ENCODE measurements around the gene RORC.

The RORC gene

DNA sequence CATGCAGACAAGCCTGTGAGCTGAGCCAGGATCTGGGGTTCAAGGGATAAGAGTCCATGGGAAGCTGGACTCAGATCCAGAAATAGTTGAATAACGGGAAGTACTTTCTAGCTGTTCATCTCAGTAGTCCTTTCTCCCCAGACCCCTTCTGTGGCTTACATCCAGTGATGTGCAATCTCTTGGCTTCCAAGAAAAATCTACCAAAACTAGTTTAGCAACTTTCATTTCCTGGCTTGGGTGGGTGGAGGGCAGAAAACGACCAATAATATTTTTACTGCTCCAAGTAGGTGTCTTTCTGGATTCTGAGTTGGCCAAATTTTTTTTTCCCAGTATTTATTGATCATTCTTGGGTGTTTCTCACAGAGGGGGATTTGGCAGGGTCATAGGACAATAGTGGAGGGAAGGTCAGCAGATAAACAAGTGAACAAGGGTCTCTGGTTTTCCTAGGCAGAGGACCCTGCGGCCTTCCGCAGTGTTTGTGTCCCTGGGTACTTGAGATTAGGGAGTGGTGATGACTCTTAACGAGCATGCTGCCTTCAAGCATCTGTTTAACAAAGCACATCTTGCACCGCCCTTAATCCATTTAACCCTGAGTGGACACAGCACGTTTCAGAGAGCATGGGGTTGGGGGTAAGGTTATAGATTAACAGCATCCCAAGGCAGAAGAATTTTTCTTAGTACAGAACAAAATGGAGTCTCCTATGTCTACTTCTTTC, 63.1 kb downstream of the RORC start:
- DNase-seq: peak; percentile 4

DNA sequence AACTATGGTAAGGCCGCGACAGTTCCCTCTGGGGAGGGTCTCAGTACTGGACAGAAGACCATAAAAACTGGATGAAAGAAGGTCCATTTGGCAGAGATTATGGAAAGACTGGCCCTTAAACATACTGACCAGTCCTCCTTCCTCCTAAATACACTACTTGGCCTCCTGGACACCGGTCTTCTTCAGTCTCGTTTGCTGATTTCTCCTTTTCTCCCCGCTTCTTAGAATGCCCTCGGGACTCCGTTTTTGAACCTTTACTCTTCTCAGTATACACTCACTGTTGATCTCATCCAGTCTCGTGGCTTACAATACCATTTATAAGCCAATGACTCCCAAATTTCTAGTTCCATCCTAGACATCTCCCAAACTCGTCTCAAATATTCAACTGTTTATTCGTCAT, 67.6 kb downstream of the RORC start:
- no peak for DNase-seq

DNA sequence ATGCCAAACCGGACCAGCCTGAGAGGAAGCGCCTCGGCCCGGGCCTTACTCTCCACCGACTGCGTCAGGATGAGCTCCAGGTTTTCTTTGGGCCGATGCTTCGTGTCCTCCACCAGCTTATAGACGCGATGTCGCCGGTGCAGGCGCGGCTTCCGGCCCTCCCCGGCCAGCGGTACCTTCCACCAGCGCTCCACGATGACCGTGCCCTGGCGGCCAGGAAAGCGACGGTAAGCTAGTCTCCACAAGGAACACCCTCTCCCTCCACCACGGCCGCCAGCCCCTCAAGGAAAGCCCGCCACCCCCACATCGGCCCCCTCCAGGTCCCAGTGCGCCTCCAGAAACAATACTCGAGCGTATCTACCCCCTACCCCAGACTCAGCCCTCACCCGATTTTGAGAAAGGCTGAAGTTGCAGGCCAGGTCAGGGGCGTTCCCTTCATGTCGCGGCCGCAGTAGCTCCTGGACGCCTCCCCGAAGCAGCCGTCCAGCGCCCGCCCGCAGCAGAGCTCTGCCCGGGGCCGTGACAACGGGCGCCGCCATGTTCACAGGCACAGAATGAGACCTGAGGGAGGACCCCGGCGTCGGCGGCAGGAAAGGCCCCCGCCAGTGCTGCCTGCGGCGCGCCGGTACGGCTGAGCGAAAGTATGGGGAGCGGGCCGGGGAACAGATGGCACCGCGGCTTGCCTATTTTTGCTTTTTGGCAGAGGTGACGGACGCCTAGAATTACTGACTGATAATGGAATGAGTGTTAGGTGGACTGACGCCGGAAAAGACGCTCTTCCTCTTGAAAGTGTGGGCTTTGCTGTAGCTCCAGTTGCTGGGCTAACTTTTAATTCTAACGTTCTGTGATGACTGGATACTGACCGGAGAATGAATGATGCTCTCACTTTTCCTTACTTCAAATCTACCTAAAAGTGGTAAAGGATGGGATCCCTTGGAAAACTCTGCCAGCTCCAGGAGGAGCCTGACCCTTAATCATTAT, 68.4 kb downstream of the RORC start, which contains the start of gene MRPL9:
Gene MRPL9 (minus strand): TSS at position 556 of the 981 bp plus-strand sequence. CDS start 17 bp downstream, at position 539.
- DNase-seq: peak; percentile 79

DNA sequence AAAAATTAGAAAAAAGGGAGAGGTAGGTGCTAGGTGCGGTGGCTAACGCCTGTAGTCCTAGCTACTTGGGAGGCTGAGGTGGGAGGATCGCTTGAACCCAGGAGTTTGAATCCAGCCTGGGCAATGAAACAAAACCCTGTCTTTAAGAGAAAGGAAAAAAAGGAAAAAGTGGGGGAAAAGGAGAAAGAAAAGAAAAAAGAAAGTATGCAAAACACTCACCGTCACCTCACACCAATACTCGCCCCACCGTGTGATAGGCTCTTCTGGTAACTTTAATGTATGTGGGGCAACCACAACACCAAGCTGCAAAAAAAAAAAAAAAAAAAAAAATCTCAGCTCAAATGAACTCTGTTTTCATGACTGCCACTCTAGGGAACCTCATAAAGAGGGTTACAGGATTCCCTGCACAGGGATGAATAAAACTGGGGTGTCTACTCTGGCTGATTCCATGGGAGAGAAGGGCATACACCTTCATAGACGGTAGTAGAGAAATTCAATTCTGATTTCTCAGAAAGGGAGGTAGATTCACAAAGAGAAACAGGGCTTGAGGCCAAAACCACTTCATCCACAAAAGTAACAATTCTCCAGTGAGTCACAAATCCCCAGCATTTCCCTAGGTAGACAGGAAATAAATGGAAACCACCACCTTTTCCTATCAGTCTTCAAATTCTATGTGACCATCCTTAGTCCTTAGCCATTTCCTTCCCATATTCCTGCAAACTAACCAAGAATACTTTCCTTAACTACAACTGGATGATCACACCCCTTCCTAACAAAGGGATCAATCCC, 70.8 kb downstream of the RORC start:
- DNase-seq: no peak

DNA sequence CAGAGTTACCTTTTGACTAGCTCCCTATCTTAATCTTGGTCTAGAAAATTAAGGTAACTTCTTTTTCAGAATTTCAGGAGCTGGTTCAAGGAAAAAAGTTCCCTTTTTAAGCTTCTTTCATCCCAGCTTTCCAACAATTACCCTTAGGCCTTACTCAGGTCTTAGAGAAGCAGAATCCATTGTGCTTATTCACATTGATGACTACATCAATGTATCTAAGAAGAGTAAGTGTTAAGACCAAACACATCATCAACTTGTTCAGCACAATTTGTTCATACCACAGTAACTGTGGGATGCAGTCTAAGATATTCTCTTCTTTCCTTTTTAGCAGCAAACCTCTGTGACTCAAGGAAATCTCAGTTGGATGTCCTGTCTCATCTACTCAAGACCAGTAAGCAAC, 72.4 kb downstream of the RORC start:
- no peak for DNase-seq

DNA sequence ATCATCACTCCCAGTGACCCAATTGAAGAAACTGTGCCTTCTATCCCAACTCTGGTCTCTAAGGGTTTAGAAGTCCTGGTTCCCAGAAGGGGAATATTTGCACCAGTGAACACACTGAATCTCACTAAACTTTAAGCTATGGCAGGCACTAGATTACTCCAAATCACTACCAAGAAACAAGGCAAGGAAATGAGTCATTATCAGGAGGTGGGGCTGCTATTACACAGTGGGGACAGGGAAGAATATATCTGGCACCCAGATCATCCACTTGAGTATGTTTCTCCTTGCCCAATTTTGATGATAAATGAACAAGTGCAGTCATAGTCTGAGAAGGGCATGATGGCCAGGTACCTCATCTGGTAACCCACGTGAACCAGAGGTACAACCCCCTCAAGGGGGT, 75.3 kb downstream of the RORC start:
- no peak for DNase-seq

Data from NCI-H510A (cell line).